LoVo (cell line): Measurements from ENCODE around the gene MFN1.
A peak's percentile ranks its signal among the peaks of the same experiment; 100 is the strongest.
"Not testable (repeated sequence)": the region's sequence is repeated elsewhere in the genome, so short reads cannot be mapped to it uniquely, and the experiment has no call there.

ENCODE experiments used
- DNase-seq: peaks from one replicate; pipeline ENCODE4 v3.0.0-alpha.2; 2016; ENCODE audit warnings: low spot score

The MFN1 gene

DNA sequence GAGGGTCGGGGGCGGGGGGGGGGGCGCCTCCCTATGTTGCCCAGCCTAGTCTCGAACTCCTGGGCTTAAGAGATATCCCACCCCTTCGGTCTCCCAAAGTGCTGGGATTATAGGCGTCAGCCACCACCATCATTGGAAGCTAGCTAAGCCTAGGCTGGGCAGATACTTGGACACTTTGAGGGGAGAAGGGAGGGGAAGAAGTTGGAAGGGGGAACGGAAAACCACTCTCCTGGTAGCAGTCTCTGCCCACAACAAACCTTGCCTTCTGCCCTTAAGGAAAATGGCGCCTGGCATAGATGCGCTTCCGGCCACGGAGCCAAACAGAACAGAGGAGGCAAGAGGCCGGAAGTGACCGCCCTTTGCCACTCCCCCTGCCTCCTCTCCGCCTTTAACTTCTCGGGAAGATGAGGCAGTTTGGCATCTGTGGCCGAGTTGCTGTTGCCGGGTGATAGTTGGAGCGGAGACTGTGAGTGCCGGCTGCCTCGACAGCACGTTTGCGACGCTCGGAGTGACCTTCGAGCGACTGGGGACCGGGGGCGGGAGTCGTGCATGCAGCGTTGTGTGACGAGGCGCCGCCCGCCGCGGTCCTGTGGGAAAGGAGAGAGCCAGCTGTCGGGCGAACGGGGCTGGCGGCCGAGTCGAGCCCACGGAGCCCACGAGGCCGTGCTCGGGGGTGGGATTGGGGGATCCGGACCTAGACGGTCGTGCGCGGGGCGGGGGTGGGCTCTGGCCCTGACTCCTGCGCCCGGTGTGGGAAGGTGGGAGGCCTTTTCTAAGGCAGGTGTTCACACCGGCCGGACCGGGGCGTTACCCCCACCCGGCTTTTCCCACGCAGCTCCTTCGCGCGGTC is at the start of gene MFN1:
MFN1 (plus strand) TSS at position 365 of the 850 bp plus-strand sequence. CDS start 1,143 bp downstream, outside the sequence.
- DNase-seq: peak; percentile 94

DNA sequence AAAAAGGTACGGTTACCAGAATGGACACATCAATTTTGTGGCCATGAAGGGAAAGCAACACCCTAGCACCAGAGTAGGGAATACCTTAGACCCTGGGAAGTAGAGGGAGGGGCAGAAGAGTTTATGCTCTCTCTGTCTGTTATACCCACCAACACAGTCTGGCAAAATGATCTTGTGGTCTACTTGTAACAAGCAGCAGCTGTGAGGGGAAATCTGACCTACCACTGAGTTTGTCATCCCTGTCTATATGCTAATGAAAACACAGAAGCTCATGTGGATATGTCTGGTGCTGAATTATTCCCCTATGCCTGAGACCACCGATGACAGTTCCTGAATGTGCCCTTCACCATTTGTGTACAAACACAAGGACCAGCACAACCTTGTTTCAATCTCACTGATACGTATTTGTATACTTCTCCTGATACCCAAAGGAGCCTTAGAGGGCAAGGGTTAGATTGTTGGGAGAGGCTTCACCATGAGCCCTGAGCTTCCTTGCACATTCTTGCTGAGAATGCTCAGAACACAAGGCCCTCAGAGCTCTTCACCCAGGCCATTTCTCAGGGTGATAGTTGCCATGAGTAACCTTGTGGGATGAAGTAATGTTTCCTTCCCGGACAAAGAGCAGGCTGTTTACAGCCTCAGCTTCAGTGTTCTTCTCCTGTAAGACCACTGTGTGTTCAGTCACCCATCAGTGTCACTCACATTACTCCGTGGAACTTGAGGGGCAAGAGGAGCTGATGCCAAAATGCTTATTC is 49.4 kb upstream of the MFN1 start:
- no peak for DNase-seq

DNA sequence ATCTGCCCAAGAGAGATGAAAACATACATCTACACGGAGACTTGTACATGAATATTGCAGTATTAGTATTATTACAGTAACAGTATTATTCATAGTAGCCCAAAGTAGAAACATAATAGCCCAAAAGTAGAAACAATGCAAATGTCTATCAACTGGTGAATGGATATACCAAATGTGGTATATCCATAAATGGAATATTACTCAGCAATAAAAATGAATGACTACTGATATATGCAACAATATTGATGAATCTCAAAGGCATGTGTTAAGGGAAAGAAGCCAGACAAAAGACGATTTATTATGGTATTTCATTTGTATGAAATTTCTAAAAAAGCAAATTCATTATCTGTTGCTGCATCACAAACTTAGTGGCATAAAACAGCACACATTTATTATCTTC is 48.2 kb upstream of the MFN1 start:
- DNase-seq: no peak

DNA sequence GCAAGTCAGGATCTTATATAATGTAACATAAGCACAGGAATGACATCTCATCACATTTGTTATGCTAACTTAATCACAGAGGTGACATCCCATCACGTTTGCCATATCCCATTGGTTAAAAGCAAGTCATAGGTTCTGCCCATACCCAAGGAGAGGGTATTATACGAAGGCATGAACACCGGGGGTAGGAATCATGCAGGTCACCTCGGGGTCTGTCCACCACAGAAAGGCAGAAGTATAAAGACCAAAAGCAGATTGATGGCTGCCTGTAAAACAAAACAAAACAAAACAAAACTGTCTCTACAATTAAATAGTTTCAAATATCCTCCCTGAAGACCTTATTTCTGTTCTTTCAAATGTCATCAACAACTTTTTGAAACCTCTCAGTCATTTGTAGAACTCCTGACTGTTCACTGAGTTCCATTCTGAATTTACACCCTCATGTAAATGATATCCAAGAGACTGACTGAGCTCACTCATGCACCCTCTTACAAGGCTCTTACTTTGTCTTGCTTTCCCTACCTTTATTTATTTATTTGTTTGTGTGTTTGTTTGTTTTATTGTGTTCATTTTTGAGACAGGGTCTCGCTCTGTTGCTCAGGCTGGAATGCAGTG is 47.4 kb upstream of the MFN1 start:
- DNase-seq: no peak

DNA sequence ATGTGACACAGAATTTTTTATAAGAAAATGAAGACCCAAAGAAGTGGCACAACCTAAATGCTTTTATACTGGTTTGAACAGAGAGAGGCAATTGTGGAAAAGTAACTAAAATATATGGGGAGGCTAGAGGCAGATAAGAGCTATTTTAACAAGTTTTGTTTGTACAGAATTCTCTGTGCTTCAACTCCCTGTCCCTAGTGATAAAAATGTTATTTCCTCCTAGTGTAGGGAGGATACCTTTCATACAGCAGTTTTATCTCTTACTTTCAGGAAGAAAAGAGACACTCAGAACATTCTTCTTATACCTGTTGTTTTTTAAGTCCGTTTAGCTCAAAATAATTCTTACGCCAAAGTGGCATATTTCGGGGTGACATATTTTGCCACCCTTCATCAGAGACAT is 45.9 kb upstream of the MFN1 start:
- DNase-seq: no peak

DNA sequence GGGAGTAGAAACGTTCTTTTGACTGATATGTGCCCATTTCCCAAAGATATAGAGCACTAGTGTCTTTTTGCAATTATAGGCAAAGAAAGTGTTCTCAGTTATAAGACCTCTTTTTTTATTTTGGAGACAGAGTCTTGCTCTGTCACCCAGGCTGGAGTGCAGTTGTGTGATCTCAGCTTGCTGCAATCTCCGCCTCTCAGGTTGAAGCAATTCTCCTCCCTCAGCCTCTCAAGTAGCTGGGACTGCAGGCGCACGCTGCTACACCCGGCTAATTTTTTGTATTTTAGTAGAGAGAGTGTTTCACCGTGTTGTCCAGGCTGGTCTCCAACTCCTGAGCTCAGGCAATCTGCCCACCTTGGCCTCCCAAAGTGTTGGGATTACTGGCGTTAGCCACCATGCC is 45.4 kb upstream of the MFN1 start:
- no peak for DNase-seq

DNA sequence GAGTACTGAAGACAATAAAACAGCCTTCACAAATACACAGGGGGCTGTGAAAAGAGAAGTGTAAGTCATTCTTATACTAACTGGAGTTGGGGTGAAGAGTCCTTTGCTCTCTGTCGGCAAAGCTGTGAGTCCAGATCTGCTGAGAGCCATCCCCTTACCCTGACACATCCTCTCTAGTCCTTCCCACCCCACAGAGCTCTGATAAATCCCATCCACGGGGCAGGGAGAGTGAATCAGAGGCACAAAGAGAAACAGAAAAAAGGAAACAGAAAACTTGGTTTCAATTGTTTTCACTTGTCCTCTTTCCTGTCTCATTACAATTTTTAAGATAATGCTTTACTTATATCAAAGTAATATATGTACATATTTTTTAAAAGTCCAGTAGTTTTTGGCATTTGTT is 42.9 kb upstream of the MFN1 start:
- no peak for DNase-seq

DNA sequence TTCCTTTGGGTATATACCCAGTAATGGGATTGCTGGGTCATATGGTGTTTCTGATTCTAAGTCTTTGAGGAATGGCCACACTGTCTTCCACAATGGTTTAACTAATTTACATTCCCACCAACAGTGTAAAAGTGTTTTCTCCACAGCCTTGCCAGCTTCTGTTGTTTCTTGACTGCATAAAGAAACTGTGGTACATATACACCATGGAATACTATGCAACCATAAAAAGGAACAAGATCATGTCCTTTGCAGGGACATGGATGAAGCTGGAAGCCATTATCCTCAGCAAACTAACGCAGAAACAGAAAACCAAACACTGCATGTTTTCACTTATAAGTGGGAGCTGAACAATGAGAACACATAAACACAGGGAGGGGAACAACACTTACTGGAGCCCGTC is 40.1 kb upstream of the MFN1 start:
- not testable (repeated sequence) for DNase-seq

DNA sequence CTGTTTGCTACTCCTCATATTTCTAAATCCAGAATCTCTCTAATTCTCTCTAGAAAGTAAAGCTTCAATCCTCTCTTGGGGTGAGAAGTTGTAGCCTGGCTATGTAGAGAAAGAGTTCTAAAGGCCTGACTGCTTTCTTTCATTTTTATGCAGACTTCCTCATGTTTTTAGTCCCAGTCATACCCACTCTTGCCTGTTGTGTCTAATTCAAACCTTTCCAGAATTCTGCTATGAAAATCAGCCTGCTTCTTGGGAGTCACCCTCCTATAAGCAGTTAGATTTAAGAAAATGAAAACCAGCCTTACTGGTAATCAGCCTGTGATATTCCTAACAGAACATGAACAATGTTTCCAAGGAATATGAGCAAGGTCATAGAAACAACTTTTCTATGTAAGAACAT is 39.5 kb upstream of the MFN1 start:
- DNase-seq: no peak

DNA sequence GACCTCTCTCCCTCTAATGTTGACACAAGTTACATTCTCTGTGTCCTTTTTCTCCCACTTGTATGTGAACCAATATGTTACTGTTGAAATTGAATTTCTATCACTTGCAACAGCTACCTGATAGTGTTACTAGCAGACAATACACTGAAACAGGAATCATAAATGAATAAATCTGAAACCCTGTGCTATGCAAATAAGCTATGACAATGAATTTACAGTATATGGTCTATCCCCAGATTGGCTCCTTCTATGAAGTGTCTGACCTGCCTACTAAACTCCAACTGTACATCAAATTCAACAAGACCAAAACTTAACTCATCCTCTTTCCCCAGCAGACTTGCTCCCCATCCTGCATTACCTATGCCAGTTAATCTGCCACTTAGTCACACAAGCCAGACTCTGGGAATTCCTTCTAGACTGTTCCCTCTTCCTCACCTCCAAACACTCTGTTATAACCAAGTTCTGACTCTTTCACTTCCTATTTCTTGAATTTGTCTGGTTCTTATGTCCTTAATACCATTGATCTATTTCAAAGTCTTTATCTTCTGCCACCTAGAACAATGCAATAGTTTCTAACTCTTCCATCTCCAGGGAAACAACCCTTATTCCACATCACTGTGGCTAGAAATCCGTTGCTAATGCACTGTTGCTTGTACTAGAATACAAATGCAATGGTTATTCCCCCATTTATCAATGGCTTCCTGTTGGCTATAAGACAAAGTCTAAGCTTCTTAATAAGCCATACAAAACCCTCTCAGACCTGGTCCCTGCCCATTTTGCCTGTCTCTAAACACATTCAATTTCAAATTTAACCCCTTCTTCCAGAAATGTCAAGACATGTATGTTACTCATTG is 38.1 kb upstream of the MFN1 start:
- no peak for DNase-seq

DNA sequence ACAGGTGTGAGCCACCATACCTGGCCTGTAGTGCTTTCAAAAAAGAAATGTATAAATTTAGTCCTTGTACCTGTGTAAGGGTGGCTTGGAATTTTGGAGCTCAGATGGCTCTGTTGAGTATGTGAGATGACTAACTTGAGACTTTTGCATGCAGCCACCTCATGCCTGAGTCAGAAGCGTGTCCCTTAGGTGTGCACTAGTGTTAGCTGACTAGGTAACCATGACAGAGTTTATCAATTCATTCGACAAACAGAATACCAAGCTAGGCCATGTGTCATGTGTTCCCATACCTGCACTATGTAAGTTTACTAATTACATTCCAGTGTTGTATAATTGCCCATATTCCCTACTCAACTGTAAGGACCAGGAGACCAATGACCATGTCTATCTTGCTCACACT is 28.6 kb upstream of the MFN1 start:
- DNase-seq: no peak

DNA sequence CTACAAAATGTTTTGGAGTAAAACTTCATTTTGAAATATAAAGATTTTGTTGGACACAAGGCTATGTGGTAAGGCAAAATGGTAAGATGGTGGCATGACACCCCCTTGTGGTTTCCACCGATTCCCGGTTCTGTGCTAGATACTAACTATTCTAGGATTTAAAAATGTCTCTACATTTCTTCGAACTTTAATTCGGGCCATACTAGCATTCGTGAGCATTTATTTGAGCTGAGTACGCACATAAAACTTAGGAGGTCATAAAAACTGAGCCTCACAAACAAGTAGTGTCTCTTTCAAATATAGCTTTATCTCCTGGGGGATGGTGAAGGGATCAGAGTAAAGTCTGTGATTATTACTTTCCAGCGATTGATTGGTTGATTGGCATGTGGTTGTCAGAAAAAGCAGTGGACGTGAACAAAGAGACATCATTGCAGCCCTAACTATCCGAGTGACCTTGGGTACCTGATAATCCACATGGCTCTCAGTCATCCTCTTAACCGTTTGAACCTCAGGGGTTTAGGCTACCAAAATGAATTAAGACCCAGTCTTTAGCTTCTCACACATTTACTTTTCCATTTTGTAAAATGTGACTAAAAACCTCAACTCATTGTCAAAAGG is 25.7 kb upstream of the MFN1 start:
- peak; percentile 25 for DNase-seq

DNA sequence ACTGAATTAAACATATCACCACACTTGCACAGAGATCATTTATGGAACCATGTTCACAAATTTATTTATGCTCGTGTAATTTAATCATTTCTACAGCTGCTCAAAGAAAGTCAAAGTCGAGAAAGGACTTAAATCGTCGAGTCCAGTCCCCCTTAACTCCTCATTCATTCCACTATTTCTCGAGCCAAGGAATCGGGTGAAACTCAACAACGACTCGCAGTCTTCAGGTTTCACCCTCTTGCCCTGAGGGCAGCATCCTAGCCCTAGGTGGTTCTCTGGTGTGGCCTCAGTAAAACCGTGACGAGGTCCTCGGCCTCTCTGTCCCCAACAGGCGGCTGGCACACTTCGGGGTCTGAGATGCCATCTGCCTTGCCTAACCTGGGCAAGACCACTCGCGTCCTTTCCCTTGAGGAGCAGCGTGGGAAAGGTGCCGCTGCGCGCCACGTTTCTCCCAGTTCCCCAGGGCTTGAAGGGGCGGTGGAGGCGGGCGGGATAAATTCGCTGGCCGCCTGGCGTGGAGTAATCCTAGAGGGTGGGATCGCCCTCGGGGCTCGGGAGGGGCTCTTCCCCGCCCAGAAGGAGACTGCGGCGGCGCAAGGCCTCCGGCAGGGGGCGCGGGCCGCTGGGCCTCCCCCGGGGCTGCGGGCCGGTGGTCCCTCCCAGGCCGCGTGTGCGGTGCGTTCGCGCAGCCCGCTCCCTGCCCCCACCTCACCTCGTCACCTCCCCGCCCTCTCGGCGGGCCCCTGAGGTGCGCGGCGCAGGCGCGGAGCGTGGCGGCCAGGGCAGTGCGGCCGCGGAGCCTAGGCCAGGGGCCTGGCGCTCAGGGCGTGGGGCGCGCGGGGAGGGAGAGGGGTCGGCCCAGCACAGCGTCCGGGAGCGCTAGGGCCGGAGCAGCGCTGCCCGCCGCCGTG is 25.0 kb upstream of the MFN1 start, which contains the start of gene ZNF639:
ZNF639 (plus strand) TSS at position 746 of the 911 bp plus-strand sequence. CDS start 5,263 bp downstream, outside the sequence.
- DNase-seq: peak; percentile 88

DNA sequence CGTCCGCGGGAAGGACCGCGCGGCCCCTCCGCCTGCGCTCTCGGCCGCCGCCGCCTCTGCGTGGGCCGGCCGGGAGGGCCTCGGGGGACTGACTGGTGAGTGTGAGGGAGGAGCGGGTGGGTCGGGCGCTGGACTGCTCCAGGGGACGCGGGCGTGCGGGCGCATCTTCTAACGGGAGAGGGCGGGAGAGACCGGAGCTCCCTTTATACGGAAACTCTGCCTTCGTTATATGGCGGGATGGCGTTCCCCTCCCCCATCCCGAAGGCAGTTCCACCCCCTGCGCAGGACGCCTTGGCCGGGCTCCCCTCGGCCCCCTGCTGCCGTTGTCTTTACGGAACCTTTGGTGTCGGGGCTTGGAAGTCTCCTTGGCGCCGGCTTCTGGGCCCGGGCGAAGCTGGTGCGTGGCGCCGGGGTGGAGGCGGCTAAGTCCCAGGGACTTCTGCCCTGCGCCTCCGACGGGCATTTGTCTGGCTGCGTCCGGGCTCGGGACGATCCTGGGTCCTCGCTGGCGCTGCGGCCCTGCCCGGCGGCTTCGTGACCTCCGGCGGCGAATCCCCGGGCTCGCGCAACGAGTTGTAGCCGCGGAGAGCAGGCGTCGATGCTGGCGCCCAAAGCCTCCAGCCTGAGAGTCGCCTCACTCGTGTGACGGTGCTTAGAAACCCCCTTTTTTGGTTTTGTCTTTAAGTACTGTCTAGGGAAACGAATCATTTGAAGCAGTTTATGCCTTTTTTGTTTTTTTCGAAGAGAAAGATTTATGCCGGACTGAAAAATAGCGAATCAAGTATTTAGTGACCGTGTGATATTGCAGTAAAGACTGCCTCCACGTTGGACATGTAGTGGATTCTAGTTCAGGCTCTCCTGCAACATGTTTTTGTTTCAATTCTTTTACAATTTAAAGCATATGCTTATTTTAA is 24.1 kb upstream of the MFN1 start:
- DNase-seq: peak; percentile 50

DNA sequence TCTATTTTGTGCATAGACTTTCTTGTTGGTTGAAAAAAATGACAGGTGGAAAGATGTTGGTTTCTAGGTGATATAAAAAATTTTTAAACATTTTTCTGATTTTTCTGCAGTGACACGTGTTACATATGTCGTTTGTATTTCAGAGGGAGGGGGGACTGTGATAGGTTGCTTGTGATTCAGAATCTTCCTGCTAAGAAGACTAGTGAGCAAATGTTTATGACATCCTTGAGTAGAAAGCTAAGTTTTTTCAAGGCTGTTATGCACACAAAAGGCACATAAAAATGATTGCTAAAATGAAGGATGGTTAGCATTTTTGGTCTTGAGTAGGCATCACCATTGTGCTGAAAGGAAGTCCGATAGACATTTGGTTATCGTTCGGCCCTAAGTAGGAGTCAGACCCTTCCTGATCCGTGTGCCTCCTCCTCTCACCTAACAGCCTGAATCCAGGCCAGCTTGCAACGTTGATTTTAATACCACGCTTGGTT is 23.2 kb upstream of the MFN1 start:
- no peak for DNase-seq

DNA sequence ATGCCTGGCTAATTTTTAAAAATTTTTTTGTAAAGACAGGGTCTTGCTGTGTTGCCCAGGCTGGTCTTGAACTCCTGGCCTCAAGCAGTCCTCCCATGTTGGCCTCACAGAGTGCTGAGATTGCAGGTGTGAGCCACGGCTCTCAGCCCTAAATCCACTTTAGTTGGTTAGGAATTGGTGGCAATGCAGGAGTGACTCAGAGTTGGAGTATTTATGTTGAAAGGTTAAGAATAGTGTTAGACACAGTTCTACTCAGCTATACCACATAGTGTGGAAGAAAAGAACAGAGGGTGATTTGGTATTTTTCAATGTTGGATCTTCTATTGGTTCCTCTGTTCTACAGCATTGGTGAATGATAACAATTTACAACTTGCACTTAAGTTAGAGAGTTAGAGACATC is 17.1 kb upstream of the MFN1 start:
- DNase-seq: no peak

DNA sequence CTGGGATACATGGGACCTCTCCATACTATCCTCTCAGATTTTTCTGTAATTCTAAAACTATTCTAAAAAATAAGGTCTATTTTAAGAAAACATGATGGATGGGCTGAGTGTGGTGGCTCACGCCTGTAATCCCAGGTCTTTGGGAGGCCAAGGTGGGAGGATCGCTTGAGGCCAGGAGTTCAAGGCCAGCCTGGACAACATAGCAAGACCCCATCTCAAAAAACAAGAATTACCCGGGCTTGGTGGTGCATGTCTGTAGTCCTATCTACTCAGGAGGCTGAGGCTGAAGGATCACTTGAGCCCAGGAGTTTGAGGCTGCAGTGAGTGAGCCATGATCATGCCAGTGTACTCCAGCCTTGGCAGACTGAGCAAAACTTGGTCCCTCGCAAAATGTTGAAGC is 15.3 kb upstream of the MFN1 start:
- no peak for DNase-seq

DNA sequence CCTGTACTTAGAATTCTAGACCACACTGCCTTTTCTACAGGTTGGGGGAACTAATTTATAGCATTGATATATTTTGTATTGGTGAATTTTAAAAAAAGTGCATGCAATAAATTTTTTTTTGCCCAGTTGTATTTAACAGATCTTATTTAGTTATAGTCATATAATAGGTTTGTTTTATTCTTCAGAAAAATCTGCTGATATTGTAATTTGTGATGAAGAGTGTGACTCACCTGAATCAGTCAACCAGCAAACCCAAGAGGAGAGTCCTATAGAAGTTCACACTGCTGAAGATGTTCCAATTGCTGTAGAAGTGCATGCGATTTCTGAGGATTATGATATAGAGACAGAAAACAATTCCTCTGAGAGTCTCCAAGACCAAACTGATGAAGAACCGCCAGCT is 14.4 kb upstream of the MFN1 start:
- no peak for DNase-seq

DNA sequence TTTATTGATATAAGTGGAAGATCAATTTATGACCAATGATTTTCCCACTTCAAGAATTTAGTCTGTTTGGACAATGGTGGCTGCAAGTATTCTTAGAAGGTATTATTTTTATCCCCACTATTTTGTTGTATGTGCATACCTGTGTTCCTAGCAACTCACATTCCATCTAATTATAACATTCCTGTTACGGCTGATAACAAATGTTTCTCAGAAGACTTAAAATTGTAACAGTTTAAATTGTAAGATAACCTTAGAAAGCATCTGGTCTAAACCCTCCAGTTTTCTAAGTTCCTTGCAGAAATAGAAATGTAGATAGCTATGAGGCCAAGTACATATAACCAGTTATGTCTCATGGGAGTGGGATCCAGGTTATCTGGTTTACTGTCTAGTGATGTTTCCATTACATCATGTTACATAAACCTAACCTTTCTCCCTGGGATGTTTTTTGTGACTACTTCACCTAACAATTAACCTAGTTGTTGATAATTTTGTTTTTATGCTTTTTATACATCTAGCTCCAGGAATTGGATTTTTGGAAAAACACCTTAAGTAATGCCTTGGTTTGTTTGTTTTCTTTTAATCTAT is 11.1 kb upstream of the MFN1 start:
- no peak for DNase-seq
